ENCODE results near the gene ETV7. TPM values are rescaled to one million over a fixed set of nuclear protein-coding genes. Genes with fewer than 3 reads are reported as not detected.
A peak's percentile ranks its signal among the peaks of the same experiment; 100 is the strongest.

ETV7 gene
- total RNA-seq, 1 experiment from 2014 or later, result 0.58 TPM

DNA sequence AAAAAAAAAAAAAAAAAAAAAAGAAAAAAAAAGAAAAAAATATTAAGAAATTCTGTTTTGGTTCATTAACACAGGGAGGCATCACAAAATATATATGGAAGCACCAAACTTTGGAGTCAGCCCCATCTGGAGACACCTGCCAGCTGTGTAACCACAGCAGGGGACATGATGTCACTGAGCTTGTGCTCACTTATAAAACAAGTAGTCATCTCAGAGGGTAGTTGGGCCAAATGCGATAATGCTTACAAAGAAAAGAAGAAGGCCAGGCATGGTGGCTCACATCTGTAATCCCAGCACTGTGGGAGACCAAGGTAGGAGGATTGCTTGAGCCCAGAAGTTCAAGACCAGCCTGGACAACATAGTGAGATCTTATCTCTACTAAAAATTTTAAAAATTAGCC is 49.7 kb downstream of the ETV7 start:
- Histone ChIP-seq H3K9me3 (ENCODE audit: low read depth, low read length, poor library complexity, severe bottlenecking) (no peaks in the 10 kb centered on the region), H3K4me3 (ENCODE audit: low read depth, low read length, poor library complexity, severe bottlenecking) (no peak overlapping the region), H3K36me3 (ENCODE audit: insufficient read depth, low read length, poor library complexity, severe bottlenecking) (no peaks in the 10 kb centered on the region), H3K27ac (ENCODE audit: low read depth, low read length, poor library complexity, severe bottlenecking) (no peak overlapping the region), H3K27me3 (replicated peaks; ENCODE audit: insufficient read depth, low read depth, low read length, poor library complexity) (peaks cover 3% of the 10 kb centered on the region), H3K4me1 (ENCODE audit: insufficient read depth, low read length, poor library complexity, severe bottlenecking) (no peaks in the 10 kb centered on the region)
- CTCF ChIA-PET, result no interaction called here
- TF ChIP-seq EZH2 (IDR thresholded peaks at IDR 0.05; ENCODE audit: borderline replicate concordance, low read depth, low read length, poor library complexity, severe bottlenecking) (no peak), CTCF (conservative IDR thresholded peaks at IDR 0.05; ENCODE audit: low read depth, low read length) (no peak)
- intact Hi-C loops (cut with micrococcal nuclease; ENCODE audit: unreplicated experiment), result no loop called here
- POLR2A ChIA-PET (ENCODE audit: low non-redundant PET), result no interaction called here
- BruUV-seq (replicated peaks), result no TSS peak
- peak; percentile 24 for DNase-seq (ENCODE audit: low spot score)

GRCh38 chr6:36336779-36337241 is 50.7 kb downstream of the ETV7 start, which contains the start of gene BNIP5:
BNIP5 (minus strand) TSS chr6:36336888; CDS start chr6:36330690, 6,198 bp downstream.
- TF ChIP-seq EZH2 (IDR thresholded peaks at IDR 0.05; ENCODE audit: borderline replicate concordance, low read depth, low read length, poor library complexity, severe bottlenecking), result no peak
- no peak for TF ChIP-seq CTCF (conservative IDR thresholded peaks at IDR 0.05; ENCODE audit: low read depth, low read length)
- Histone ChIP-seq H3K4me1 (ENCODE audit: insufficient read depth, low read length, poor library complexity, severe bottlenecking) (no peaks in the 10 kb centered on the region), H3K27ac (ENCODE audit: low read depth, low read length, poor library complexity, severe bottlenecking) (no peak within 1 kb of the TSS), H3K4me3 (ENCODE audit: low read depth, low read length, poor library complexity, severe bottlenecking) (no peak within 1 kb of the TSS), H3K27me3 (replicated peaks; ENCODE audit: insufficient read depth, low read depth, low read length, poor library complexity) (peaks cover 3% of the 10 kb centered on the region), H3K9me3 (ENCODE audit: low read depth, low read length, poor library complexity, severe bottlenecking) (no peaks in the 10 kb centered on the region), H3K36me3 (ENCODE audit: insufficient read depth, low read length, poor library complexity, severe bottlenecking) (no peaks in the 10 kb centered on the region)
- no peak for DNase-seq (ENCODE audit: low spot score)
- no TSS peak for BruUV-seq (replicated peaks)
- ChIA-PET POLR2A (ENCODE audit: low non-redundant PET) (no interaction called here), CTCF (no interaction called here)
- intact Hi-C loops (cut with micrococcal nuclease; ENCODE audit: unreplicated experiment), result no loop called here

DNA sequence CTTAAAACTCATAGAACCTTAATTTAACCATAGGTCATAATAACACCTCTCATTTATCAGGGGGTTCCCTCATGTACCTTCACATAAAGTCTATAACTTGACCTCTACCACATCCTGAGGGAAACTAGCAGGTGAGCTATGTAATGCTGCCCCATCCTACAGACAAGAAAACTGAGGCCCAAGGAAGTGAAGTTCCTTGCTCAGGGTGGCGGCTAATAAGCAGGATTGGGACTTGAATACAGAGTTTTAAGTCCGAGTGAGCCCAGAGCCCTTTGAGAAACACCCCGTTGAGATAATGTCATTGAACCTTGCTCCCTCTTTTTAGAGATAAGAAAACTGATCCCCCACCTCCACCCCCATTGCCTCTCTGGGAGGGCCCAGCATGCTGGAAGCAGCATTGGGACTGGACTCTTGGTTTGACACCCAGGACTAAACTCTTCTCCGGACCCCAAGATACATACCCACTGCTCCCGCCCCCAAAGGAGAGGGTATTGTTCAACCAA is 51.2 kb downstream of the ETV7 start:
- H3K9me3 ChIP-seq (ENCODE audit: low read depth, low read length, poor library complexity, severe bottlenecking), result no peaks in the 10 kb centered on the region
- CTCF ChIA-PET, result no interaction called here

More for the DNA sequence above, 51.2 kb downstream of the ETV7 start:
- Histone ChIP-seq H3K4me1 (ENCODE audit: insufficient read depth, low read length, poor library complexity, severe bottlenecking) (no peaks in the 10 kb centered on the region), H3K36me3 (ENCODE audit: insufficient read depth, low read length, poor library complexity, severe bottlenecking) (no peaks in the 10 kb centered on the region), H3K27me3 (replicated peaks; ENCODE audit: insufficient read depth, low read depth, low read length, poor library complexity) (peaks cover 3% of the 10 kb centered on the region), H3K4me3 (ENCODE audit: low read depth, low read length, poor library complexity, severe bottlenecking) (no peak overlapping the region), H3K27ac (ENCODE audit: low read depth, low read length, poor library complexity, severe bottlenecking) (no peak overlapping the region)
- POLR2A ChIA-PET (ENCODE audit: low non-redundant PET), result no interaction called here
- DNase-seq (ENCODE audit: low spot score), result no peak
- BruUV-seq (replicated peaks), result no TSS peak
- TF ChIP-seq EZH2 (IDR thresholded peaks at IDR 0.05; ENCODE audit: borderline replicate concordance, low read depth, low read length, poor library complexity, severe bottlenecking) (no peak), CTCF (conservative IDR thresholded peaks at IDR 0.05; ENCODE audit: low read depth, low read length) (no peak)
- intact Hi-C loops (cut with micrococcal nuclease; ENCODE audit: unreplicated experiment), result no loop called here

Measured in A673 (cell line).